HepG2 (cell line): ENCODE results near the gene FGF1. TPM values are rescaled to one million over a fixed set of nuclear protein-coding genes. Genes with fewer than 3 reads are reported as not detected.

ENCODE experiments used
- GRHL1 ChIP-seq: sonication (generic); formaldehyde crosslinking; conservative IDR thresholded peaks from 2 replicates; pipeline ENCODE4 v1.8.0; 2022; ENCODE audit warnings: missing genetic modification reagents
- HOXA3 ChIP-seq: sonication (generic); formaldehyde crosslinking; IDR thresholded peaks from 2 replicates; pipeline ENCODE4 v1.5.0; 2020; ENCODE audit warnings: missing genetic modification reagents
- HOXA7 ChIP-seq: sonication (generic); formaldehyde crosslinking; IDR thresholded peaks from 2 replicates; pipeline ENCODE4 v1.8.1; 2022; ENCODE audit warnings: mild to moderate bottlenecking, missing genetic modification reagents, moderate library complexity
- HOXD1 ChIP-seq: sonication (generic); formaldehyde crosslinking; IDR thresholded peaks from 2 replicates; pipeline ENCODE4 v1.5.0; 2020; ENCODE audit warnings: missing genetic modification reagents
- MEIS1 ChIP-seq: sonication (generic); formaldehyde crosslinking; IDR thresholded peaks from 2 replicates; pipeline ENCODE4 v1.9.0; 2021; ENCODE audit warnings: mild to moderate bottlenecking, missing genetic modification reagents, moderate library complexity, borderline replicate concordance
- NONO ChIP-seq, 2 experiments: fragments of 450-650 bp in 1 of 2; sonication (generic) in 1 of 2; formaldehyde crosslinking in 1 of 2; IDR thresholded peaks in 1 of 2; conservative IDR thresholded peaks in 1 of 2; 2 replicates each; pipeline versions ENCODE4 v1.6.1 to v1.8.0; 2017 to 2022; ENCODE audit warnings: mild to moderate bottlenecking in 1 of 2, missing genetic modification reagents in 1 of 2, moderate library complexity in 1 of 2
- SYNCRIP ChIP-seq: fragments of 200-400 bp; formaldehyde crosslinking; IDR thresholded peaks from 2 replicates; pipeline ENCODE4 v1.6.1; 2018; ENCODE audit warnings: mild to moderate bottlenecking, low read depth, low read length; ENCODE audit not compliant: insufficient read depth
- ZNF569 ChIP-seq: sonication (generic); formaldehyde crosslinking; IDR thresholded peaks from 2 replicates; pipeline ENCODE4 v1.5.0; 2020; ENCODE audit warnings: mild to moderate bottlenecking, missing genetic modification reagents, moderate library complexity, borderline replicate concordance
- ZNF577 ChIP-seq: sonication (generic); formaldehyde crosslinking; IDR thresholded peaks from 2 replicates; pipeline ENCODE4 v1.4.0; 2020; ENCODE audit warnings: mild to moderate bottlenecking, low read depth, missing genetic modification reagents, borderline replicate concordance
- polyA plus RNA-seq, 8 experiments: library from polyadenylated mRNA; depleted of rRNA in 3 of 8; stranded (reverse) in 7 of 8; unstranded in 1 of 8; fragments of >200 nt; fragmentation: Illumina TruSeq in 4 of 8; extraction: Trizol in 4 of 8; gene quantifications; 2 replicates each; pipeline versions ENCODE4 v1.2.1 to v1.2.3, GENCODE V29; 2011 to 2016; ENCODE audit warnings: low read depth in 4 of 8, missing spikeins in 1 of 8, mixed read lengths in 1 of 8; ENCODE audit not compliant: insufficient read depth in 1 of 8
- total RNA-seq, 5 experiments: library from RNA; depleted of rRNA; stranded (reverse); fragments of >200 nt; fragmentation: Illumina TruSeq; extraction: Trizol; gene quantifications; 2 replicates each; pipeline ENCODE4 v1.2.3, GENCODE V29; 2016; ENCODE audit warnings: low read depth in 1 of 5
- TF ChIP-seq, protein P1 (sequence below): sonication (generic); formaldehyde crosslinking; IDR thresholded peaks from 2 replicates; pipeline ENCODE4 v1.4.0; 2020; ENCODE audit warnings: mild to moderate bottlenecking, missing genetic modification reagents

Gene FGF1
- total and polyA plus RNA-seq, 2 of the 13 experiments (the other 11 are each of a cell fraction or from before 2014, with no cell fraction given): not detected

DNA sequence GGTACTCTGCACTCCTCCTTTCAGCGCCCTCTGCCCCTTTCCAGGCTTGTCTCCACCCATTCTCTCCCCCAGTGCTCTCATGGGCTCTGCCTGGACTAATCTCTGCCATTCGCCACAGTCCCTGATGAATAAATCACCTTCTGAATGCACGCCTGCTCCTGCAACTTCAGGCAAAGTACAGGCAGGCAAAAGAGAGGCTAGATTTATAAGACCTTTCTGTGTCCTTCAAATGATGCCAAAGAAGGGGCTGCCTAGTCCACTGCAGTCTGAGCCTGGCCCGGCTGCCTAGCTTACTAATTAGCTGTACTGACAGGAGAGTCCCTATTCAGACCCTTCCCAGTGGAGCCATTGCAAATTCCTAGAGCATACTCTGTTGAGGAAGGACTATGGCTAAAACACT is 7.4 kb downstream of the FGF1 start (continued):
- TF ChIP-seq, protein P1, sequence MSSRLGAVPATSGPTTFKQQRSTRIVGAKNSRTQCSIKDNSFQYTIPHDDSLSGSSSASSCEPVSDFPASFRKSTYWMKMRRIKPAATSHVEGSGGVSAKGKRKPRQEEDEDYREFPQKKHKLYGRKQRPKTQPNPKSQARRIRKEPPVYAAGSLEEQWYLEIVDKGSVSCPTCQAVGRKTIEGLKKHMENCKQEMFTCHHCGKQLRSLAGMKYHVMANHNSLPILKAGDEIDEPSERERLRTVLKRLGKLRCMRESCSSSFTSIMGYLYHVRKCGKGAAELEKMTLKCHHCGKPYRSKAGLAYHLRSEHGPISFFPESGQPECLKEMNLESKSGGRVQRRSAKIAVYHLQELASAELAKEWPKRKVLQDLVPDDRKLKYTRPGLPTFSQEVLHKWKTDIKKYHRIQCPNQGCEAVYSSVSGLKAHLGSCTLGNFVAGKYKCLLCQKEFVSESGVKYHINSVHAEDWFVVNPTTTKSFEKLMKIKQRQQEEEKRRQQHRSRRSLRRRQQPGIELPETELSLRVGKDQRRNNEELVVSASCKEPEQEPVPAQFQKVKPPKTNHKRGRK (CRISPR knock-in tag): no peak
- no peak for TF ChIP-seq SYNCRIP
- no peak for TF ChIP-seq ZNF569 (CRISPR knock-in tag)
- no peak for TF ChIP-seq NONO (IDR thresholded peaks at IDR 0.05)
- TF ChIP-seq NONO (CRISPR knock-in tag; conservative IDR thresholded peaks at IDR 0.05): no peak
- TF ChIP-seq HOXA3 (CRISPR knock-in tag): no peak
- no peak for TF ChIP-seq ZNF577 (CRISPR knock-in tag)
- no peak for TF ChIP-seq HOXD1
- no peak for TF ChIP-seq MEIS1 (CRISPR knock-in tag)
- TF ChIP-seq GRHL1 (CRISPR knock-in tag): no peak
- no peak for TF ChIP-seq HOXA7 (CRISPR knock-in tag)
